ENCODE data around the gene GALNTL6. TPM values are rescaled to one million over a fixed set of nuclear protein-coding genes. Genes with fewer than 3 reads are reported as not detected.

The GALNTL6 gene
- total RNA-seq, 1 donor from 2014 or later: not detected

DNA sequence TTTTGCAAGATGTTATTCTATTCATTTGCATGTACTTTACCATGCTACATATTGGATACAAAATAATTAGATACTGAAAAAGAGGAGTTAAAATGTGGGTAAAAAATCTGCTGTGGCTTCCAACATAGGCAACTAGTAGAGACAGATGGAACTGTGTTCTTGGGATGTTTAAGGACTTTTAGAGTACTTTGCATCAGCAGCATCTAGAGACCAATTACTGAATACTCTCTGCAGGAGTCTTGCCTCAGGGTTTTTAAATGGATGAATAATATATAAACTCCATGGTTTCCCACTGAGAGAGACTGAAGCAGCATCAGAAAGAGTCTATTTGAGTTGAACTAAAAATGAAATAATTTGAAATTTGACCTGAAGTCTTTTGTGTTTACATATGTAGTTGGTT is 676.7 kb downstream of the GALNTL6 start:
- H3K4me3 ChIP-seq: no peak overlapping the region
- intact Hi-C loops (cut with DNase I): no loop called here
- DNase-seq (ENCODE audit: low spot score in 2 of 2): no peak
- no peaks in the 10 kb centered on the region for H3K4me1 ChIP-seq
- no peaks in the 10 kb centered on the region for H3K27me3 ChIP-seq
- H3K36me3 ChIP-seq: no peaks in the 10 kb centered on the region
- TF ChIP-seq, protein P1, sequence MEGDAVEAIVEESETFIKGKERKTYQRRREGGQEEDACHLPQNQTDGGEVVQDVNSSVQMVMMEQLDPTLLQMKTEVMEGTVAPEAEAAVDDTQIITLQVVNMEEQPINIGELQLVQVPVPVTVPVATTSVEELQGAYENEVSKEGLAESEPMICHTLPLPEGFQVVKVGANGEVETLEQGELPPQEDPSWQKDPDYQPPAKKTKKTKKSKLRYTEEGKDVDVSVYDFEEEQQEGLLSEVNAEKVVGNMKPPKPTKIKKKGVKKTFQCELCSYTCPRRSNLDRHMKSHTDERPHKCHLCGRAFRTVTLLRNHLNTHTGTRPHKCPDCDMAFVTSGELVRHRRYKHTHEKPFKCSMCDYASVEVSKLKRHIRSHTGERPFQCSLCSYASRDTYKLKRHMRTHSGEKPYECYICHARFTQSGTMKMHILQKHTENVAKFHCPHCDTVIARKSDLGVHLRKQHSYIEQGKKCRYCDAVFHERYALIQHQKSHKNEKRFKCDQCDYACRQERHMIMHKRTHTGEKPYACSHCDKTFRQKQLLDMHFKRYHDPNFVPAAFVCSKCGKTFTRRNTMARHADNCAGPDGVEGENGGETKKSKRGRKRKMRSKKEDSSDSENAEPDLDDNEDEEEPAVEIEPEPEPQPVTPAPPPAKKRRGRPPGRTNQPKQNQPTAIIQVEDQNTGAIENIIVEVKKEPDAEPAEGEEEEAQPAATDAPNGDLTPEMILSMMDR (IDR thresholded peaks at IDR 0.05): no peak
- no peak overlapping the region for H3K27ac ChIP-seq
- no peaks in the 10 kb centered on the region for H3K9me3 ChIP-seq

DNA sequence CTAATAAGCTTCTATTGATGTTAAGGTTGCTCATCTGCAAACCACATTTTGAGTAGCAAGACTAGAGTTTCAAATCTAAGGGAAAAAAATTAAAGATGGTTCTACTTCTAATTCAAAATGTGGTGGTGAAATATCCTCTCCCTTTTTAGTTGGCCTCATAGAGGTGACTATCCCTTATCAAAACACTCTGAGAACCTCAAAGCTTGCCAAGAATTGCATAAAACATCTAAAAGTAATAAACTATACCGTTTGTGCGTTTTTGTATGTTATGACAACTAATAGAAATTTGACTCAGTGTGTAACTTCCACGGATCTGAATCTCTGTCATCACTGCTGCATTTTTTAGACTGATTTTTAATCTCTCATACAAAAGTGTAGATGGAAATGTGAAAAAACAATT is 682.6 kb downstream of the GALNTL6 start:
- Histone ChIP-seq H3K4me1 (no peaks in the 10 kb centered on the region), H3K27me3 (no peaks in the 10 kb centered on the region), H3K9me3 (no peaks in the 10 kb centered on the region), H3K4me3 (no peak overlapping the region), H3K27ac (no peak overlapping the region), H3K36me3 (no peaks in the 10 kb centered on the region)
- TF ChIP-seq, protein P1 (IDR thresholded peaks at IDR 0.05): no peak
- intact Hi-C loops (cut with DNase I): no loop called here
- DNase-seq (ENCODE audit: low spot score in 2 of 2): no peak

DNA sequence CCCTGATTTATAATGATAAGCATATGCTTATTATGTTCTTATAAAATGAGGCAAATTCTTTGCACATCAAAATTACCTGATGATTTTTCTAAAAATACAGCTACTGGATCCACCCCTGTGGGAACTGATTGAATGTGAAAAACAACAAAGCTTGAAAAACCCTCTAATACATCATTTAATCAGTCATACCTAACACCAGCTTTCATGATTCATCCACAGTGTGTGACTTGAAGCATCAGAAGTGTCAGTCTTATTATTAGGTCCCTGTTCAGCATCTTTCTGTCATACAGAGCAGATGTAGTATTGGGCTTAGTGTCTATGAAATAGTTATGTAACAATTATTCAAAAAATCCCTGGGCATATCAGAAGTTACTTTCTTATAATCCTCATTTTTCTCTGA is 684.1 kb downstream of the GALNTL6 start:
- TF ChIP-seq, protein P1 (IDR thresholded peaks at IDR 0.05): no peak
- Histone ChIP-seq H3K27me3 (no peaks in the 10 kb centered on the region), H3K36me3 (no peaks in the 10 kb centered on the region), H3K4me1 (no peaks in the 10 kb centered on the region), H3K9me3 (no peaks in the 10 kb centered on the region), H3K27ac (no peak overlapping the region), H3K4me3 (no peak overlapping the region)
- intact Hi-C loops (cut with DNase I): no loop called here
- no peak for DNase-seq (ENCODE audit: low spot score in 2 of 2)

DNA sequence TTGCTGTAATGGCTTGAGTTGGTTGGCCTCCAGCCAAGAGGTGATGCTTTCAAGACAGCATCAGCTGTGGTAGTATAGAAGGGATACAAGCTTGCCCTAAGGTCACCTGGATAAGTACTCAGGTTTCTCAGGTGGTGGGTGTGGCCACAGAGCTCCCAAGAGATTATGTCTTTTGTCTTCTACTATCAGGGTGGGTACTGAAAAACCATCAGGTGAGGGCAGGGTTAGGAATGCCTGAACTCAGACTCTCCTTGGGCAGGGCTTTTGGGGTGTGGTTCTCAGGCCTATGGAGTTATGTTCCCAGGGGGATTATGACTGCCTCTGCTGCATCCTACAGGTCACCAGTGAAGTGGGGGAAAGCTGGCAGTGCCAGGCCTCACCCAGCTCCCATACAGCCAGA is 700.8 kb downstream of the GALNTL6 start:
- Histone ChIP-seq H3K27me3 (no peaks in the 10 kb centered on the region), H3K27ac (no peak overlapping the region), H3K4me3 (no peak overlapping the region), H3K4me1 (no peaks in the 10 kb centered on the region), H3K36me3 (no peaks in the 10 kb centered on the region), H3K9me3 (no peaks in the 10 kb centered on the region)
- intact Hi-C loops (cut with DNase I): no loop called here
- DNase-seq (ENCODE audit: low spot score in 2 of 2): no peak
- TF ChIP-seq, protein P1 (IDR thresholded peaks at IDR 0.05): no peak

DNA sequence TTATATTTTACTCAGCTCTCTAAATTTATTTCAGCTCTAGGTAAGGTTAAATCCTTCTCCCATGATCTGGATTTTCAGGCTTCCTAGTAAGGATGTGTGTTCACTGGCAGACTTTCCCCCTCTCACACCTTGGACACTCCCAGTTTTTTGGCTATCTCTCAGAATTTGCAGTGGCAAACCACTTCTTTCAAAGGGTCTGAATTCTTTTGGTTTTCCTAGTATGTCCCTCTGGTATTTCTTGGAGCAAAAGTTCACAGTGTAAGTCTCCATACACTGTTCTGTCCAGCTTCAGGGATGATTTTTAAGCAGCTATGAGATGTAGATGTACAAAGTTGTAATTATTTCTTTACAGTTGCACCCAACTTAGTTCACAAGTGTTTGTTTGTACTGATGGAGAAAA is 701.6 kb downstream of the GALNTL6 start:
- no peaks in the 10 kb centered on the region for H3K36me3 ChIP-seq
- intact Hi-C loops (cut with DNase I): no loop called here
- no peaks in the 10 kb centered on the region for H3K4me1 ChIP-seq
- no peaks in the 10 kb centered on the region for H3K27me3 ChIP-seq
- no peak overlapping the region for H3K27ac ChIP-seq
- no peak for DNase-seq (ENCODE audit: low spot score in 2 of 2)
- H3K9me3 ChIP-seq: no peaks in the 10 kb centered on the region
- H3K4me3 ChIP-seq: no peak overlapping the region
- TF ChIP-seq, protein P1 (IDR thresholded peaks at IDR 0.05): no peak

DNA sequence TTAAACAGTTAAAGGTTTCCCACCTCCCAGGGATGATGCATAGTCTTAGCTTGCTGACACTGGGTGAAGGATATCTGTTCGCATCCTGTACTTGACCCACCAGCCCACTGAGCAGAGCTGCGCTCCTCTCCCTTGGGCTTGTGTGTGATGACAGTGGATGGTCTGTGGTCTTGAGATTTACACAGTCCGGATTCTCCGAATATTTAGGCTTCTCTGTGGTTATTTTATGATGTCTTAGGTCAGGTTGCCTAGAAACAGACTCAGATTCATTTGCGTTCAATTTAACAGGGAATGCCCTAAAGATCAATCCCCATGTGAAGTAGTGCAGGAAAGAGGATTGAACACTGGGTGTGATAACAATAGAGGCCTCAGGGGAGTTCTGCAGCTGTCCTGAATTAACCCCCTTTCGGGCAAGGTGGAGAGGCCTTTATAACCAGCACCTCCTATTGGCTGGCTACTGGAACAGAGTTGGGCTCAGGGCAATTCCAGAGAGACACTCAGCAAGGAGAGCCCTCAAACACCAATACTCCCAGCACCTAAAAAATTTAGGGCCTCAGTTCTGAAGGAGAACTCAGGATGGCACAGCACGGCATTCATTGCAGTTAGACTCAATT is 702.2 kb downstream of the GALNTL6 start:
- Histone ChIP-seq H3K4me3 (no peak overlapping the region), H3K27ac (no peak overlapping the region), H3K4me1 (no peaks in the 10 kb centered on the region), H3K36me3 (no peaks in the 10 kb centered on the region), H3K9me3 (no peaks in the 10 kb centered on the region), H3K27me3 (no peaks in the 10 kb centered on the region)
- no peak for DNase-seq (ENCODE audit: low spot score in 2 of 2)
- TF ChIP-seq, protein P1 (IDR thresholded peaks at IDR 0.05): no peak
- intact Hi-C loops (cut with DNase I): no loop called here
